Measurements from ENCODE around the gene VCP.
A peak's percentile ranks its signal among the peaks of the same experiment; 100 is the strongest.

VCP gene

DNA sequence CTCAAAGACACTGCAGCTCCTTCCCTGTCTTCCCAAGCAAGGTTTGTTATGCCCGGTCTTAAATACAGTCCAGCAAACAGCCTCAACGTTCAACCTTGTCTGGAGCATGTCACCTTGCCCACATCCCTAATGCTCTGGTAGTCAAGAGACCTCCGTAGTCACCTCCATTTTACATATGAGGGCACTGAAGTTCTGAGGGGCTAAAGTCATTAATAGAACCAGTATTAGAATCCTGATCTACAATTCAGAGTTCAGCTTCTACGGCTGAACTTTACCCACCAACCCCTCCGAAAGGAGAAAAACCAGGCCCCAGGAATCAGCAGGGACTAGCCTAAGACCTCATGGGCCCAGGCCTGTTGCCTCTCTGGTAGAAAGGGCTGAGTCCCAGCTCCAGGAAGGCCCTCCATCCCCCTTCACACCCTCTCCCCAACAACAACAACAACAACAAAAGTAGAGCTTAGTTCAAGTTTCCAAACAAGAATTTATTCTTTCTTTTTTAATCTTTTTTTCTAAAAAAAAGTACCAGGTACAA lies 31.3 kb upstream of the VCP start:
- no peak for DNase-seq (ENCODE audit: low spot score)

DNA sequence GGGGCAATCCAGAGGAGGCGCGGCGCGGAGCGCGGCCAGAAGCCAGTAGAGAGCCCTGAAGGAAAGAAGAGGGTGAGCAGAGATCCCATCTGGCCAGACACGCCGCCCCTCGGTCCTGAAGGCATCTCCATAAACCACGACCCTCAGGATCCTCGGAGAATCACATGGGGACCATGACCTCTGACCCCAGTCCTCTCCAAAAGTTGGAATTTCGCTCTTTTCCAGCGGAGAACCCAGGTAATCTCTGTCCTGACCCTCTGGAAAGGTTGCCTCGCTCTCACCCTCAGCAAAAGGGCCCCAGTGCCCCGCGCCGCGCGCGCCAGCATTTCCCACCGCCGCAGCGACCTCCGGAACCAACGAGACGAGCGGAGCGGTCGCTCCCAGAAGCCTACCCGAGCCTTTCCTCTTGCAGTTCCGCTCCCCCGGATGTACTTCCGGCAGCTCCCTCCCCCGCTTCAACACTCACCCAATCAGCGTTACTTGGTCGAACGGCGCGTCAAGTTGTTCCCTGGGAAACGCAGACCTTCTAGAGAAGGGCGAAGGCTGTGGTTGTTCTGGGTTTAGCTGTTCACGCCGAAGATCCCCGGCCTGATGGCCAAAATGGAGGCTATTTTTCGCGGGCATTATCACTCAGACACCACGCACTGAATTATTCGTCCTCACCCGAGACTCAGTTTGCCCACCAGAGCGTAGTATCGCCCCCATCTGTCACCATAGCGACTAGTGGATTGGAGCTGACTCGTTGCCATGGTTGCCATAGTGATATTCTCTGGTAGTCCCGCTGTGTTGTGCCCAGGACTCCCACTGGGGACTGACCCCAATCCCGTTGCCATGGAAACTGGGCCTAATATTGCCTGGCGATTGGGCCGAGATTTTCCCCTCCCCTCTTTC lies 30.6 kb upstream of the VCP start, which contains the start of gene STOML2:
Gene STOML2, minus strand, starts transcription at position 363 of the 891 bp plus-strand sequence. Its CDS starts 37 bp downstream, at position 326.
- DNase-seq (ENCODE audit: low spot score), result peak; percentile 97

DNA sequence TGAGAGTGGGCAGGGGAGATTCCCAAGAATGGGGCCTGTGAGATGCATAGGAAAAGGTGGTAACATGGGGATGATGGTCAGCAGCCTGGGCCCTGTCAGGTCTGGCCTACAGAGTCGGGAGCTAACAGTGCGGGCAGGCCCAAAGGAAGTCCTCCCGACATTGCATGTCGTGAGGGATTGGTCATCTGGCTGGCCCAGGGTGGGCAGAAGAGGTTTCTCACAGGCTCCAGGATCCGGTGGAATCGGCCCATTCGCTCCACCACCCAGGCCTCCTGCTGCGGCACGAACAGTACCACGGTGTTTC lies 30.0 kb upstream of the VCP start:
- DNase-seq (ENCODE audit: low spot score), result no peak

DNA sequence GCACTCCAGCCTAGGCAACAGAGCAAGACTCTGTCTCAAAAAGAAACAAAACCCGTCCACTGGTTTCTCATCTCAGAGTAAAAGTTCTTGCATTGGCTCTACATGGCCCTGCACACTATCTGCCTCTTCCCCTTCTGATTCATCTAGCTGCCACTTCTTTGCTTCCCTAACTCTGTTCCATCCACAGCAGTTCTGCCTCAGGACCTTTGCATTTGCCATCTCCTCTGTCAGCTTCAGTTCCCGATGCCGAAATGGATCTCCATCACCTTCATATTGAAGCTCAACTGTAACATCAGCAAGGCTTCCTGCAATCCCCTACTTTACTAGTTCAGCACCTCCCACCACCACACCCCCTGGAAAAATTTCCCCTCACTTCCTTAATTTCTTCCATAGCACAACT lies 25.1 kb upstream of the VCP start:
- DNase-seq (ENCODE audit: low spot score), result no peak

DNA sequence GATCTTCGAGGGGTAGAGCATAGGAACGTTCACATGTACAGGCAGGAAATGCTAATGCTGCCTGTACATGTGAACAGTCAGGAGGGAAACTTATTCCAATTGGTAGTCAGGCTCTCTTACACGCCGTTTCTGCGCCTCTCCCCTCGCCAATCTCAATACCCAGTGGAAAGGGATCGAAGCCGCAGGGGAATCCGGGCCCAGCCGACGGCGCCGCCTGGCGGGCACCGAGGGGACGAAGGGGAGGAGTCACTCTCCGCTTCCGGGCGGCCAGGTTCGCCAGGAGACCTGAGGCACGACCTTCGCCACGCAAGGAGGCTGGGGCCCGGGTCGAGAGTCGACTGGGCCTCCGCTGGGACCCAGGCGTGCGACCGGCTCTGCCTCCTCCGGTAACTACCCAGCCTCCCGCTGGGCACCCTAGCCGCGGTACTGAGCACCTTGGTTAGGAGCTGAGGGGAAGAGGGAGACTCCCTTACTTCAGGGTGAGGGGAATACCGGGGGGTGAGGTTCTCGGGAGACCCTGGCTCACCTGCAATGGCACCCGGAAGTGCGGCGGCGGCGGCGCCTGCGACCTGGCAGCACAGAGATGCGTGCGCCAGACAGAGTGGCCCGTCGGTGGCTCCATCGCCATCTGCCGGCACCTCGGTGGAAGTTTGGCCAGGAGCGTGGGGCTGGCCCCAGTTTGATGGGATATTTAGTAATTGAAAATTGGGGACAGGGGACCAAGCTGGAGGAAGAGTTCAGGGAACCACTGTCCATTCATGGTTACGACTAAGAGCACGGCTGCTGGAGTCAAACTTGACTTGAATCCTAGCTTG lies 23.8 kb upstream of the VCP start, which contains the start of gene PIGO:
Gene PIGO, minus strand, starts transcription at position 557 of the 815 bp plus-strand sequence. CDS start 1,026 bp downstream, outside the sequence.
- DNase-seq (ENCODE audit: low spot score), result peak; percentile 91

DNA sequence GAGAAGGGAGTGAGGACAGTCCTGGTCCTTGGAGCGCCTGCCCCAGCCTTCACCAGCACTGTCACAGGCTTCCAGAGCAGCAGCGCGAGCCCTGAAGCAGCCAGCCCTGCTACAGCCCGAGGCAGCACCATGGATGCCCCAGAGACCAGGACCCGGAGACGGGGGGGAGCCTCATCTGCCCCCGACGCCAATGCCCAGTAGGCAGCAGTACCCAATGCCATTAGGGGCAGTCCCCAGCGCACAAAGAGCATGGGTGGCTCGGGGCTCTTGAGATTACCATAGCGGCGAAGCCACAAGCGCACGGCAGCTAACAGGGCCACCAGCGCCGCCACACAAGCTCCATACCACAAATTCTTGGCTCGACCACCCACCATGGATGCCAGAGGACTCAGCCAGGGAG lies 19.1 kb upstream of the VCP start:
- no peak for DNase-seq (ENCODE audit: low spot score)

DNA sequence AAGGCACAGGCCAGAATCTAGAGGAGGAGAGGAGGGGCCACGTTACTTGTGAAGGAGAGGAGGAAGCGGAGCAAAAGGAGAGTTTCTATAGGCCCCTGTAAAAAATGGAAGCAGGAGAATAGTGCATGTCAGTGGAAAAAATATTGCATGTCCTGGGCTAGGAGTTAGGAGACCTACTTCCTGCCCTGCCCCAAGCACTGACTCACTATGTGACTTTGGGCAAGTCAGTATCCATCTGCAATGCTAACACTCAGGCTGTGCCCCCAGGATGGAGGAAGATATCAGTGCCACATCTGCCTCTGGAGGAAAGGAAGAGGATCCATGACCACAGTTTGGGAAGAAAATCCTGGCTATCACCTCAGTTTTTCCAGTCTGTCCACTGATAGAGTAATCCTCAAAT lies 17.0 kb upstream of the VCP start:
- no peak for DNase-seq (ENCODE audit: low spot score)

DNA sequence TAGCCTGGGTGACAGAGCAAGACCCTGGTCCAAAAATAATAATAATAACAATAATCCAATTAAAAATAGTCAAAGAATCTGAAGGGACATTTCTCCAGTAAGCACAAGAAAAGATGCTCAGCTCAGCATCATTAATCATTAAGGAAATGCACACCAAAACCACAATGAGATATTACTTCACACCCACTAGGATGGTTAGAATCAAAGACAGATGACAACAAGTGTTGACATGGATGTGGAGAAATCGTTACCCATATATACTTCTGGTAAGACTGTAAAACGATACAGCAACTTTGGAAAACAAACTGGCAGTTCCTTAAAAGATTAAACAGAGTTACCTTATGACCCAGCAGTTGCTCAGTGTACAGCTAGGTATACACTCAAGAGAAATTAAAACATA lies 12.7 kb upstream of the VCP start:
- DNase-seq (ENCODE audit: low spot score), result no peak

DNA sequence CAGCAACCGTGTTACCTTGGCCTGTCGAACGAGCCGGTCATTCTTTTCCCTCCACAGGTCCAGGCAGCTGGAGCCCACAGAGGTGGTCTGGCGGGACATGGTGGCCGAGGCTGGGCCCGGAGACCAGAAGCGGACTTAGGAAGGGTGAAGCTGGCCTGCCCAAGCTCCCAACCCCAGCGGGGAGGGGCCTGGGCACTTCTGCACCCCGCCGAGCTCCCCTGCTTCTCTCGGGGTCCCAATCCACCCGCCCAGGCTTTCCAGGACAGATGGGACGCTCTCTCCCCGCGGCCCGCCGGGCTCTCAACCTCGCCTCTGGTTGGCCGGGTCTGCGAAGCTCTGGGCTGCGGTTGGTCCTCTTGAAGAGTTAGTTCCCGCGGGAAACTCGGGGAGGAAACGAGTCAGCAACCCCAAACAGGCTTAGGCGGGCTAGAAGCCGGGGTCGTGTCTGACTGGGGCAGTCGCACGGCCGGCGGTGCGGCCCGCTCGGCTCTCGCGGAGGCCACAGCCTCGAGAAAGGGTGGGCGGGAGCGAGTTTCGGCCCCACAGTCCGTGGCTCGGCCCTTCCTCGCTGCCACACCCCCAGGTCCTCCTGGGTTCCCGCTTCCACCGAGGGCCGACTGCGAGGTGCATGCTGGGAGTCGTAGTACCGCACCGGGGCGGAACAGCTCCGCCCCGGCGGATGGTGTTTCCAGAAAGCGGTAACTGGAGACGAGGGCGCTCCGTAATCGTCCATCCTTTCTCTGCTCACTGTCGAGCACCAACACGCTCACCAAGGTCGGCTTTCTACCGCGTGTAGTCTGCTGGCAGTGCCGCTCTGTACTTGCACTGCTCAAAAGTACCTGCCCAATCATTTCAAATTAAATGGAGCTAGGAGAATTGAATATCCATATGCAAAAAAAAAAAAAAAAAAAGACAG lies 7.3 kb upstream of the VCP start, which contains the start of gene FANCG:
Gene FANCG, minus strand, starts transcription at position 517 of the 916 bp plus-strand sequence. Its CDS starts 418 bp downstream, at position 99.
- DNase-seq (ENCODE audit: low spot score), result peak; percentile 93

DNA sequence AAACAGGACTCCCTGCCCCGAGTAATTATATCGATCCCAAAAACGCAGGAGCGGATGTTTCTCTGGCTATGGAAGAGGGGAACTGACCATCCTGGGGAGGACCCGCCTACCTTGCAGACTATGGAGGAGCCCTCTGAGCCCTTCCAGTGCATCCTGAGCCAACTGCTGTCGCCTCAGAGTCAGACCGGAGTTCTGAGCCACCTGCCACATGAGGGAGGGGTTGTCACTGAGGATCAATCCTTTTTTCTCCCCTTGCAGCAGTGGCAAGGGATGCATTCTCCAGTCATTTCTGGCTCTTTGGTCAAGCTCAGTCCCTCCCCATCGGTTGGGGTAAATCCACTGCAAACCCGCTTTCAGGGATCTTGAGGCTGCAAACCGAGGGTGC lies 6.6 kb upstream of the VCP start:
- no peak for DNase-seq (ENCODE audit: low spot score)

DNA sequence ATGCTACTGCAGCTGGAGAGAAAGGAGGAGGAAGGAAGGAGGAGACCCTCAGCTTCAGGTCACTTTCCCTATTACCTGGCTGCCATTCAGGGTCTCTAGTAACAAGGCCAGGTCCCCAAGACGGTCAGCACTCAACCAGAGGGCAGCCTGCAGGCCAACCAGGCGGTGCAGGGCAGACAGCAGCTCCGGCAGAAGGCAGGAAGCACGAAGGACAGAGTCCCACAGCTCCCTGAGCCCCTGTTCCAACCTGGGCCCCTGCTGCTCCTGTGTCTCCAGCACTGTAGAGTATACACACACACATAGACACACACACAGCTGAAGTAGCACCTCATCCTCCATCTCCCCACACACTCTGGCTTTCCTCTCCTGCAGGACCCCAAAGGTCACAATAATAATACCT lies 5.6 kb upstream of the VCP start:
- DNase-seq (ENCODE audit: low spot score), result no peak

DNA sequence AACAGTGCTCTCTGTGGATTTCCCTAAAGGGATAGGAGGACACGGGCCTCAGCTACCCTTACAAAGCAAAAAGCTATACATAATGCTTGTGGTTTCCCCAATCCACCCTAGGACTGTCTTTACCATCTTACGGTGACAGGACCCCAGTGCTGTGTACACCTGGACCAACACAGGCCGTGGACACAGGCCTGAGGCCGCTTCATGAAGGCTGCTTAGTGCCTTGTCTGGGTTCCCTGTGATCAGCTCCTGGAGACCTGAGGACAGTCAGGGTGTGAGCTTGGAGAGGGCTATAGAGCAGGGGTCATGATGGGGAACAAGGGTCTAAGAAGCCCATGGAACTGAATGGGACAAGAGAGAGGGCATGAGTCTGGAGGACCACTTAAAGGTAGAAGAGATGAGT lies 4.4 kb upstream of the VCP start:
- no peak for DNase-seq (ENCODE audit: low spot score)

DNA sequence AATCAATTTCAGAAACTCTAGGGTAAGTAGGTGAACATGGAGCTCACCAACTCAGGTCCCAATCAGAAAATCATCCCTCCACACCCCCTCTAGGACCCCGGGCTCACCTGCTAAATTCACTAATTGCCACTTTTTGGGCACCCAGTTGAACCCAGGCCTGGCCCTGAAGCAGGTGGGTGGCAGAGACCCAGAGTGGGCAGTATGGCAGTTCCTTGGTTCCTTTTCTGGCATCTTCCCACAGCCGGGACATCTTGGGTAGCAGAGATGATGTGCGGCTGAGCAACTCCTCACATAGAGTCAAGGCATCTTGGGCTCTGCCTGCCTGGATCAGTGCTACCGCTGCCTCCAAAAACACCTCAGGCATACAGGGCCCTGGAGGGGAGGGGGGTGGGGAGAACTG lies 2.9 kb upstream of the VCP start:
- no peak for DNase-seq (ENCODE audit: low spot score)

DNA sequence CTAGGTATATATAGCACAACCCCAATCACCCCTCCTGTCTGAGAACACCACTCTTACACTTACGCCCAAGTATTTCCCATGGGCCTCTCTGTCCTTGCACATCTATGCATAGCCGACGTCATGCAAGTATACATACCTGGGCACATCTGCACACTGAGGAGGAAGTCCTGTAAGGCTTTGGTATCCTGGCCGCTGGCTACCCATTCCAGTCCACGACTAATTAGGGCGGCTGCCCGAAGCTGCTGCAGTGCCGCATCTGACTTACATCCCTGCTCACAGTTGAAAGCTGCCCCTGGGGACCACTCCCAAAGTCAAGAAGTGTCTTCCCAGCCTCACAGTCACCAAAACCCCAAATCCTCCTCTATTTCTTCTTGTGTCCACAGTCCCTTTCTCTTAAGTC lies 2.4 kb upstream of the VCP start:
- no peak for DNase-seq (ENCODE audit: low spot score)

DNA sequence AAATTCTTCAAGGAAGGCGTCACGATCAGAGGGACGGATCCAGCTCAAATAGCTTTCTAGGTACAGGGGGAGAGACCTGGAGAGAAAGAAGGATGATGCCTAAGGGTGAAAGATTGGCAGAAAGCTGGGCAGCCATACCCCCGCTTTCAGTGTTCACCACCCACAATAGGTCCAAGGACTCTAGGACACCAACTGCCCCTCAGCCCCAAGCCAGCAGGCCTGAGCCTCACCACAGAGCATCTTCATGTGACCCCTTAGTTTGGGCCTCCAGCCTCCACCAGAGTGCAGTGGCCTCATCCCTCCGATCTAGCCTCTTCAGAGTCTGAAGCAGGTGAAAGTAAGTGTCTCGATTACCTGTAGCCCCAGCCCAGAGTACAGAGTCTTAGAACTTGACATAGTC lies 1.7 kb upstream of the VCP start:
- DNase-seq (ENCODE audit: low spot score), result no peak

DNA sequence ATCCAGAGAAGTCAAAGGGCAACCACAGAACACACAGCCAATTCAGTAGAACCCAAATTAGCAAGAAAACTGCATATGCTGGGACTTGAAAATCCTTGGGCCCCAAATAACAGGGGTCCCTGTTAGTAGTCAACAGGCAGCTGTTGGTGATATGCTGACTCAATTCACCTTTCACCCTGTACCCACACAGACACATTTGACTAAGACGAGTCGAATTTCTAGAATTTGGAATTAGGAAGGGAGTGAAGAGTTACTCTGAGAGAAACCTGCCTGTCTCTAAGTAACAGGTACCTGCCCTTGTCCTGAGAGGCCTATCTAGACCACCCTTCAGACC lies 821 bp upstream of the VCP start:
- DNase-seq (ENCODE audit: low spot score), result no peak

DNA sequence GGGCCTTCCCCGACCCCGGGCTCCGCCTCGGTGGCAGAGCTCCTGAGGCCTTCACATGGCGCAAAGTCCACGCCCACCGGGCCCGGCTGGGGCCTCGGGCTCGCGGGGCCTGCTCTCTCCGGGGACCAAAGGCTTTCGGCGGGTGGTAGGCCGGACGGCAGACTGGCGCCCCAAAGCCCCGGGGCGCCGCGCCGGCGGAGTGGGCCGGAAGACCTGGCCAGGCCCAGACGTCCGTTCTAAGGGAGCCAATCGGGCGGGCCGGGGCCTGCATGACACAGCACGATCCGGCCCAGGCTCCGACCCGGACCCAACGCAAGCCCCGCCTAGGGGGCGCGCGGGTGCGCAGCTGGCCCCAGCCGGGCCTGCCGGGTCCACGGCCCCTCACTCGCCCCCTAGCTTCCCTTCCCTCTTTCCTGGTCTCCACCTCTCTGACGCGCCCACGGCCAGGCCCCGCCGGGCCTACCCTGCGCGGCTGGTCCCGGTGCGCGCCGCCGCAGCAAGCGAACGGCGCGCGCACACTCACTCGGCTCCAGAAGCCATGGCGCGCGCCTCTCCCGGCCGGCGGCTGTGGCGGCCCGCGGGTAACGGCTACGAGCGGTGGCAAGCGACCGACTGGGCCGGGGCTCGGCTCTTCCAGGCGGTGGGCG lies 488 bp downstream of the VCP start:
- peak; percentile 87 for DNase-seq (ENCODE audit: low spot score)

DNA sequence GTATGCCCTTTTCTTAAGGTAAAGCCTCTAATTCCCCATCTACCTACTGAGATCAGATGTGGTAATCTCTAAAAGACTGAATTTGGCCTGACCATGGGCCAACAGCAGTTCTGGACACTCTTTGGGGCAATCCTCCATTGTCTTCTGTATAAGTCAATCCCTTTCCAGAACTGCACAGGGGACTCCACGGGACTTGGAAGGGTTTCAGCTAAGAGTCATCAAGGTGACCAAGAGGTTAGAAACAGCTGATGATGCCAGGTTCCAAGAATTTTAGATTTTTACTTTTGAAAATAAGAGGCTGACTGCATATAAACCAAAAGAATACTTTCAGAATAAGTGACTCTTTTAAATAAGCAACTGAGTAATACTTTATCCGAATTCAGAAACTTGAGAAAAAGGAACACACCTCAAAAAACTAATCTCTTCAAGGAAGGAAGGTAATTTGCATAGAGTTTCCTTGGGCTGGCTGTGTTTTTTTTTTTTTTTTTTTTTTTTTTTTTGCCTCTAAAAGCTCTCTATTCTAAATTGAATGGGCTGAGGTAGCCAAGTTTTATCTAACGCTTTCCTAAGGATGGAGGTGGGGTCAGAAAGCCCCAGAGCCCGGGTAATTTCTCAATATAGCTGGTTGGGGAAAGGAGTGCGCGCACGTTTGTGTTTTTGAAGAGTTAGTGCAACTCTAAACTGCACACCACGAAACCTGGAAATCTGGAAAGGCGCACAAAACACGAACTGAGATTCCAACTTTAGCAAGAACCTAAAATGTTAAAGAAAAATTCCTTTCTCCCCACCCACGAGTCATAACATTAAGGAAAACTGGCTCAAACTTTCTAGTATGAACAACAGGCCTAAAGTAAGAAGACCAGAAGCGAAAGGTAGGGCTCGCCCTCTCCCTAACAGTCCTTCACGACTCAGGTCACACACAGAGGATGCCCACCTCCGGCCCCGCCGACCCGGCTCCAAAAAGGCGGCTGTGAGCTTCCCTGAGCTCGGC lies 1.3 kb downstream of the VCP start:
- DNase-seq (ENCODE audit: low spot score), result peak; percentile 50

DNA sequence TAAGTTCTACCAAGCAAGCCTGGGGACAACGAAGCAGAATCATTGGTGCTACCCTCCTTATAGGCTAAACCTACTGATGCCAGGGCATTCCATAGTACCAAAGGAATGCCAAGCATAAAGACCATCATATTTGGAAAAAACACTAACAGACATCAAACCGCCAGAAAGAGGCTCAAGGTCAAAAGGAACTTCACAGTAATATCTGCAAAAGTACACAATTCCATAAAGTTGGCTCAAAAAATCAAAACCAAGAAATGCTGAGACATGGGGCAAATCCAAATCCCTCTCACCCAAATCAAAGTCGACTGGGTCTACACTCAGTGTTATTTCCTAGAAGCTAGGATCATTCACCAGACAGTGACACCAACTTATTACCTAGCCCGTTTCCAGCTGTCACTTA lies 3.4 kb downstream of the VCP start:
- DNase-seq (ENCODE audit: low spot score), result no peak

DNA sequence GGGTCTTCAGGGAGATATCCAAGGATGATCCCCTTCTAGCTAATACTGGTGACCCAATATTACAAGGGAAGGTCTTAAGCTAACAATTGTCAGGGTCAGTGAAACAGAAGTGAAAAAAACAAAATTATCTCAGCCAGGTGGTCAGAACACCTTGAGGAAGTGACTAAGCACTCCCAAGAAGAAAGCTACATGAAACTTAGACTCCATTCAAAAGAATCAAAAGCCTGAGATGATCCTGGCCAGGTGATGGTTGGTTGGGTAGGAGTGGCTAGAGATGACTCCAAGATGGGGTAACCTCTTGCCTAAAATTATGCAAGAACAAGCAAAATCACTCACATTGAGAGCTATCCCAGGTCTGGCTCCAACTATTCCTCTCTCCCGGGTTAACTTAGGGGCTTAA lies 5.4 kb downstream of the VCP start:
- no peak for DNase-seq (ENCODE audit: low spot score)
